ENCODE measurements around the gene KCTD17. TPM values are rescaled to one million over a fixed set of nuclear protein-coding genes. Genes with fewer than 3 reads are reported as not detected.

Gene KCTD17
- total RNA-seq, 1 experiment from 2014 or later = 29.5 TPM

- intact Hi-C loops (cut with micrococcal nuclease; ENCODE audit: unreplicated experiment) = no loop called here
- Histone ChIP-seq H3F3A (ENCODE audit: insufficient read depth, low read depth) (peaks cover 33% of the 10 kb centered on the region; the same call in 1 of the 2 replicates), H4K20me1 (ENCODE audit: insufficient read depth) (peaks cover 7% of the 10 kb centered on the region; the same call in 1 of the 2 replicates), H3K9me2 (ENCODE audit: insufficient read depth) (no peaks in the 10 kb centered on the region), H3K79me2 (ENCODE audit: low read depth) (peaks cover 33% of the 10 kb centered on the region), H2AFZ (no peak overlapping the region), H3K4me3 (no peak overlapping the region), H3K9me3 (ENCODE audit: insufficient read depth, low read depth) (no peaks in the 10 kb centered on the region), H3K27ac (peak overlapping the region; percentile 21), H3K36me3 (ENCODE audit: low read depth) (peaks cover 10% of the 10 kb centered on the region; the same call in 1 of the 2 replicates), H3K4me1 (replicated peaks; ENCODE audit: insufficient read depth) (peaks cover 60% of the 10 kb centered on the region), H3K27me3 (ENCODE audit: insufficient read depth, low read depth) (no peaks in the 10 kb centered on the region), H3K4me2 (peak overlapping the region; percentile 39)
- DNase-seq = no peak
- ChIA-PET POLR2A (ENCODE audit: unreplicated experiment) (no interaction called here), CTCF (no interaction called here)
- BruUV-seq (replicated peaks) = no TSS peak
- TF ChIP-seq CTCF (conservative IDR thresholded peaks at IDR 0.05) (no peak), EZH2 (IDR thresholded peaks at IDR 0.05; ENCODE audit: low read depth) (no peak)
Measured at GRCh38 chr22:37014835-37015586, 36.5 kb upstream of the KCTD17 start.

GRCh38 chr22:37015587-37015878, 36.0 kb upstream of the KCTD17 start:
- no peak for TF ChIP-seq EZH2 (IDR thresholded peaks at IDR 0.05; ENCODE audit: low read depth)
- no peak for TF ChIP-seq CTCF (conservative IDR thresholded peaks at IDR 0.05)
- H3K79me2 ChIP-seq (ENCODE audit: low read depth) = peaks cover 38% of the 10 kb centered on the region
- H3K4me3 ChIP-seq = no peak overlapping the region
- peaks cover 63% of the 10 kb centered on the region for H3K4me1 ChIP-seq (replicated peaks; ENCODE audit: insufficient read depth)
- H3K9me2 ChIP-seq (ENCODE audit: insufficient read depth) = no peaks in the 10 kb centered on the region
- CTCF ChIA-PET = no interaction called here
- peak overlapping the region; percentile 39 for H3K4me2 ChIP-seq
- DNase-seq = no peak
- no peak overlapping the region for H2AFZ ChIP-seq
- POLR2A ChIA-PET (ENCODE audit: unreplicated experiment) = no interaction called here
- intact Hi-C loops (cut with micrococcal nuclease; ENCODE audit: unreplicated experiment) = no loop called here
- H3K9me3 ChIP-seq (ENCODE audit: insufficient read depth, low read depth) = no peaks in the 10 kb centered on the region
- peaks cover 10% of the 10 kb centered on the region; the same call in 1 of the 2 replicates for H3K36me3 ChIP-seq (ENCODE audit: low read depth)
- no TSS peak for BruUV-seq (replicated peaks)
- no peaks in the 10 kb centered on the region for H3K27me3 ChIP-seq (ENCODE audit: insufficient read depth, low read depth)
- peaks cover 38% of the 10 kb centered on the region; the same call in 1 of the 2 replicates for H3F3A ChIP-seq (ENCODE audit: insufficient read depth, low read depth)
- H4K20me1 ChIP-seq (ENCODE audit: insufficient read depth) = peaks cover 7% of the 10 kb centered on the region; the same call in 1 of the 2 replicates
- no peak overlapping the region for H3K27ac ChIP-seq

GRCh38 chr22:37016134-37016910, 35.2 kb upstream of the KCTD17 start:
- Histone ChIP-seq H3F3A (ENCODE audit: insufficient read depth, low read depth) (peaks cover 40% of the 10 kb centered on the region; the same call in 1 of the 2 replicates), H3K4me3 (no peak overlapping the region), H3K9me3 (ENCODE audit: insufficient read depth, low read depth) (no peaks in the 10 kb centered on the region), H3K79me2 (ENCODE audit: low read depth) (peaks cover 45% of the 10 kb centered on the region), H3K4me1 (replicated peaks; ENCODE audit: insufficient read depth) (peaks cover 70% of the 10 kb centered on the region), H4K20me1 (ENCODE audit: insufficient read depth) (peaks cover 7% of the 10 kb centered on the region; the same call in 1 of the 2 replicates), H3K36me3 (ENCODE audit: low read depth) (peaks cover 10% of the 10 kb centered on the region; the same call in 1 of the 2 replicates), H3K27me3 (ENCODE audit: insufficient read depth, low read depth) (no peaks in the 10 kb centered on the region), H3K9me2 (ENCODE audit: insufficient read depth) (no peaks in the 10 kb centered on the region), H3K4me2 (no peak overlapping the region), H2AFZ (no peak overlapping the region), H3K27ac (no peak overlapping the region)
- intact Hi-C loops (cut with micrococcal nuclease; ENCODE audit: unreplicated experiment) = no loop called here
- POLR2A ChIA-PET (ENCODE audit: unreplicated experiment) = no interaction called here
- TF ChIP-seq EZH2 (IDR thresholded peaks at IDR 0.05; ENCODE audit: low read depth) (no peak), CTCF (conservative IDR thresholded peaks at IDR 0.05) (no peak)
- no TSS peak for BruUV-seq (replicated peaks)
- no peak for DNase-seq
- CTCF ChIA-PET = no interaction called here

All from PC-9 (cell line).